ENCODE data around the gene NIPAL1. TPM values are rescaled to one million over a fixed set of nuclear protein-coding genes. Genes with fewer than 3 reads are reported as not detected.

NIPAL1 gene
- total RNA-seq, 1 donor from 2014 or later, result 0.68 TPM

DNA sequence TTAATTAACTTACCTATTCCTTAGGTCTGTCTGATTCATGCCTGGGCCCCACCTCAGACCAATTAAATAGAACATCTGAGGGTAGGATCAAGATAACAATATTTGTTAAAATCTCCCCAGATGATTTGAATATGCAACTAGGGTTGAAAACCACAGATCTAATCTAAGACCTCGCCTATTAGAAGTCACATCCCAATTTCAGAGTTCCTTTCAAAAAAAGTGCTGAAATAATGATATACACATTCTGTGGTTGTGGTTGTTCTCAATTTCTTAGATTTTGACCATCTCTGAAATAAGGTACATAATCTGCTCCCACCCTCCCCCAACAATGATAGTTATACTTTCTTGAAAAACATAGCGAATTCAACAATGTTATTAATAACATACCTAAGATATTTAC lies 27.7 kb downstream of the NIPAL1 start:
- TF ChIP-seq, protein P1, sequence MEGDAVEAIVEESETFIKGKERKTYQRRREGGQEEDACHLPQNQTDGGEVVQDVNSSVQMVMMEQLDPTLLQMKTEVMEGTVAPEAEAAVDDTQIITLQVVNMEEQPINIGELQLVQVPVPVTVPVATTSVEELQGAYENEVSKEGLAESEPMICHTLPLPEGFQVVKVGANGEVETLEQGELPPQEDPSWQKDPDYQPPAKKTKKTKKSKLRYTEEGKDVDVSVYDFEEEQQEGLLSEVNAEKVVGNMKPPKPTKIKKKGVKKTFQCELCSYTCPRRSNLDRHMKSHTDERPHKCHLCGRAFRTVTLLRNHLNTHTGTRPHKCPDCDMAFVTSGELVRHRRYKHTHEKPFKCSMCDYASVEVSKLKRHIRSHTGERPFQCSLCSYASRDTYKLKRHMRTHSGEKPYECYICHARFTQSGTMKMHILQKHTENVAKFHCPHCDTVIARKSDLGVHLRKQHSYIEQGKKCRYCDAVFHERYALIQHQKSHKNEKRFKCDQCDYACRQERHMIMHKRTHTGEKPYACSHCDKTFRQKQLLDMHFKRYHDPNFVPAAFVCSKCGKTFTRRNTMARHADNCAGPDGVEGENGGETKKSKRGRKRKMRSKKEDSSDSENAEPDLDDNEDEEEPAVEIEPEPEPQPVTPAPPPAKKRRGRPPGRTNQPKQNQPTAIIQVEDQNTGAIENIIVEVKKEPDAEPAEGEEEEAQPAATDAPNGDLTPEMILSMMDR (conservative IDR thresholded peaks at IDR 0.05), result no peak
- H3K36me3 Mint-ChIP-seq (ENCODE audit: low read depth), result no peaks in the 10 kb centered on the region
- H3K9me3 Mint-ChIP-seq, result no peaks in the 10 kb centered on the region
- H3K4me1 Mint-ChIP-seq, result no peaks in the 10 kb centered on the region
- no peak for DNase-seq (ENCODE audit: low read depth, low spot score)
- no peak overlapping the region for H3K4me3 Mint-ChIP-seq
- no peak overlapping the region for H3K27ac Mint-ChIP-seq (ENCODE audit: unreplicated experiment)
- peaks cover 8% of the 10 kb centered on the region for H3K27me3 Mint-ChIP-seq (ENCODE audit: low read depth)

DNA sequence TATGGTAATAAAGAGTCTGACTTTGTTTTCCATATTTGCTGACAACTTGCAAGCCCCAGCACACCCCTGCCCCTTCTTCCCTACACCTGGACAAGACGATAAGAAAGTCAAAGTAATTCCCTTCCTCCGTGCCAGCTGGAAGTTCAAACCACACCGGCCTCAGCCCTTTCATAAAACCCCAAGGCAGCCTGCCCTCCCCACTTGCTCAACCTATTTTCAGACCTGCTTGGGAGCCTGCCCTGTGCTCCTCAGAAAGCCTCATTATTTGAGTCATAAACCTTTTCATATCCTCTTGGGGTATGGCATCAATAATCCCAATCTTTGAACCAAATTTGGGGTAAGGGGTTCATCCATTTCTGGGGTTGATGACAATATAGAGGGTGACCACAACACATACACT lies 29.5 kb downstream of the NIPAL1 start:
- Mint-ChIP-seq H3K4me3 (no peak overlapping the region), H3K4me1 (no peaks in the 10 kb centered on the region), H3K36me3 (ENCODE audit: low read depth) (no peaks in the 10 kb centered on the region), H3K27ac (ENCODE audit: unreplicated experiment) (no peak overlapping the region), H3K27me3 (ENCODE audit: low read depth) (peaks cover 8% of the 10 kb centered on the region), H3K9me3 (no peaks in the 10 kb centered on the region)
- TF ChIP-seq, protein P1 (conservative IDR thresholded peaks at IDR 0.05), result no peak
- no peak for DNase-seq (ENCODE audit: low read depth, low spot score)

GRCh38 chr4:48047421-48047844 lies 30.9 kb downstream of the NIPAL1 start:
- H3K36me3 Mint-ChIP-seq (ENCODE audit: low read depth), result no peaks in the 10 kb centered on the region
- H3K9me3 Mint-ChIP-seq, result no peaks in the 10 kb centered on the region
- TF ChIP-seq, protein P1 (conservative IDR thresholded peaks at IDR 0.05), result no peak
- no peak for DNase-seq (ENCODE audit: low read depth, low spot score)
- peaks cover 8% of the 10 kb centered on the region for H3K27me3 Mint-ChIP-seq (ENCODE audit: low read depth)
- no peak overlapping the region for H3K4me3 Mint-ChIP-seq
- H3K4me1 Mint-ChIP-seq, result no peaks in the 10 kb centered on the region
- H3K27ac Mint-ChIP-seq (ENCODE audit: unreplicated experiment), result no peak overlapping the region

DNA sequence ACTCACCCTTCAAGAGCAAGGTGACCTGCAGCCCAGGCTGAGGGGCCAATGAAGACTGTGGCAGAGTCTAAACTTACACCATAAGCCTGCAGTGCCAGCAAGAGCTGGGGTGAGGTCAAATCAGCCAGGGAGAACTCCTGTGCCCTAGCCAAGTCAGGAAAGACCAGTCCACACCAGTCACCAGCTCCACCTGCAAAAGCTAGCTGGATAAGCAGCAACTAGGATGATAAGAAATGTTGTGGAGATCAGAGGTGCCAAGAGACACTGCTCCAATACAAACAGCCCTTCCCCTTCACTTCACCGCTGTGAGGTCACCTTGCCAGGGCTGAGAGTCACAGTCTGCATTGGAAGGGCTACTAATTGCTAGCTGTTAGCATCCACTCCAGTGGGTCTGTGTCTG lies 31.3 kb downstream of the NIPAL1 start:
- TF ChIP-seq, protein P1 (conservative IDR thresholded peaks at IDR 0.05), result no peak

GRCh38 chr4:48049483-48049882 lies 32.9 kb downstream of the NIPAL1 start:
- Mint-ChIP-seq H3K27ac (ENCODE audit: unreplicated experiment) (no peak overlapping the region), H3K27me3 (ENCODE audit: low read depth) (peaks cover 8% of the 10 kb centered on the region), H3K36me3 (ENCODE audit: low read depth) (no peaks in the 10 kb centered on the region), H3K4me1 (no peaks in the 10 kb centered on the region), H3K9me3 (no peaks in the 10 kb centered on the region), H3K4me3 (no peak overlapping the region)
- DNase-seq (ENCODE audit: low read depth, low spot score), result no peak
- TF ChIP-seq, protein P1 (conservative IDR thresholded peaks at IDR 0.05), result no peak

More for the DNA sequence above, 31.3 kb downstream of the NIPAL1 start:
- no peaks in the 10 kb centered on the region for H3K9me3 Mint-ChIP-seq
- no peaks in the 10 kb centered on the region for H3K36me3 Mint-ChIP-seq (ENCODE audit: low read depth)
- H3K27ac Mint-ChIP-seq (ENCODE audit: unreplicated experiment), result no peak overlapping the region
- H3K4me3 Mint-ChIP-seq, result no peak overlapping the region
- no peaks in the 10 kb centered on the region for H3K4me1 Mint-ChIP-seq
- no peak for DNase-seq (ENCODE audit: low read depth, low spot score)
- peaks cover 8% of the 10 kb centered on the region for H3K27me3 Mint-ChIP-seq (ENCODE audit: low read depth)

DNA sequence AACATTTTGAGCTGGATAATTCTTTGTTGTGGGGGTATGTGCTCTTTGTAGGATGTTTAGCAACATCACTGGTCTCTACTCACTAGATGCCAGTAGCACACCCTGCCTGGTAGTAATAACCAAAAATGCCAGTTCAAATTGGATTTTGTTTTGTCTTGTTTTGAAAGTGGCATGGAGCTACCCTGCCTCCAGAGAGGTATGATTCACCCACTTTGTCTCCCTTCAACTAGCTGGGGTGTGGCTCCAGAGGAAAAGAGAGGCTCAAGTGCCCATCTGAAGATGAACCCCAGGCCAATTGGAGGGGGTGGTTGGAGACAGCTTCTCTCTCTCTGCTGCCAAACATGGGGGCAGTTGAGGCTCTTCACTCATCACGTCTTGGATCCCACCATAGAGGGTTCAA lies 34.5 kb downstream of the NIPAL1 start:
- Mint-ChIP-seq H3K27ac (ENCODE audit: unreplicated experiment) (no peak overlapping the region), H3K4me3 (no peak overlapping the region), H3K36me3 (ENCODE audit: low read depth) (no peaks in the 10 kb centered on the region), H3K27me3 (ENCODE audit: low read depth) (peaks cover 6% of the 10 kb centered on the region), H3K9me3 (no peaks in the 10 kb centered on the region), H3K4me1 (no peaks in the 10 kb centered on the region)
- DNase-seq (ENCODE audit: low read depth, low spot score), result no peak
- TF ChIP-seq, protein P1 (conservative IDR thresholded peaks at IDR 0.05), result no peak
